COR-L47 (cell line): ENCODE data around the gene MEI4.

ENCODE experiments used
- DNase-seq: peaks from one replicate; lab custom pipeline; 2025; lab: John Stamatoyannopoulos, UW

Gene MEI4

DNA sequence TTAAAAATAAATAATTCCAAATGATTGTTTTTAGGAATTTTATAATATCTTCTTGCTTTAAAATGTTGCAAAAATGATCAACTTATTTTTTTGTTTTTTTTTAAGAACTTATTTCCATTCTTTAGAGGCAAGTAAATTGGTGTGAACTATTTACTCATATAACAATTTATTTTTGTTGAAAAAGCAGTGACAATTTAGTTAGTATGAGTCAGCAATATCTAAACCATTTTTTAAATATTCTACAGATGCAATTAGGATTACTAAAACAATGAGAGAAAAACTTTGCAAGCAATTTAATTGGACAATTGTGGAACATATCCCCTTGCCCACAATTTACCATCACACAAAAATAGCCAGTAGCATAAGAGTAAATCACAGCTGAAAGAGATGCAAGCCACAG lies 319.5 kb downstream of the MEI4 start:
- DNase-seq: no peak
